ENCODE measurements around the gene CBARP.

CBARP gene

DNA sequence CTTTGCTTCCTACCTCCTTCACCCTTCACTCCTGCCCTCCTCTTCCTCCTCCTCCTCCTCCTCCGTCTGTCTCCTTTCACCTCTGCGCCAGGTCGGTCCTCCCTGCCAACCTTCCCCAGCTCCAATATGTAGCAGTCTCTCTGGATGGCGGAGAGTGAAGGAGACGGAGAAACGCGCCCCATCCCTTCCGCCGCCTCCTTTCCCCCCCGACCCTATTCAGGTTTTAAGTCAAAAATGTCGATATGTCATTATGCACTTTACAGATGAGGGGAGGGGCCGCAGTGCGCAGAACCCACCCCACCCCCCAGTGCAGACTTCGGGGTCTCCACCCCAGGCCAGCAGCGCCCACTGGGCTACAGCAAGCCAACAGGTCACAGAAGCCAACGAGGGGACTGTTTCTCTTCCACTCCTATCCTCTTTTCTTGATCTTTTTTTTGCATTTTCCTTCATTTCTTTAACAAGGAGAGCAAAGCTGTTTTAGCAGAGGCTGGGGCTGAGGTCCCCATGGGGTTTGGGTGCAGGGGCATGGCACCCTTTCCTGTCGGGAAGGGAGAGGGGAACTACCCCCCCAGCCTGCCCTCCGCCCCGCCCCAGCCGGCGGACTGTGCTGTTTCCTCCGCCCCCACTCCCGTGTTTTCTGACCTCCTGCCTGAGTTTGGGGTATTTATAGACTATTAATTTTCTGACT, 19.8 kb upstream of the CBARP start:
- no peak for DNase-seq (ENCODE audit: low spot score)
- TF ChIP-seq, protein P1, sequence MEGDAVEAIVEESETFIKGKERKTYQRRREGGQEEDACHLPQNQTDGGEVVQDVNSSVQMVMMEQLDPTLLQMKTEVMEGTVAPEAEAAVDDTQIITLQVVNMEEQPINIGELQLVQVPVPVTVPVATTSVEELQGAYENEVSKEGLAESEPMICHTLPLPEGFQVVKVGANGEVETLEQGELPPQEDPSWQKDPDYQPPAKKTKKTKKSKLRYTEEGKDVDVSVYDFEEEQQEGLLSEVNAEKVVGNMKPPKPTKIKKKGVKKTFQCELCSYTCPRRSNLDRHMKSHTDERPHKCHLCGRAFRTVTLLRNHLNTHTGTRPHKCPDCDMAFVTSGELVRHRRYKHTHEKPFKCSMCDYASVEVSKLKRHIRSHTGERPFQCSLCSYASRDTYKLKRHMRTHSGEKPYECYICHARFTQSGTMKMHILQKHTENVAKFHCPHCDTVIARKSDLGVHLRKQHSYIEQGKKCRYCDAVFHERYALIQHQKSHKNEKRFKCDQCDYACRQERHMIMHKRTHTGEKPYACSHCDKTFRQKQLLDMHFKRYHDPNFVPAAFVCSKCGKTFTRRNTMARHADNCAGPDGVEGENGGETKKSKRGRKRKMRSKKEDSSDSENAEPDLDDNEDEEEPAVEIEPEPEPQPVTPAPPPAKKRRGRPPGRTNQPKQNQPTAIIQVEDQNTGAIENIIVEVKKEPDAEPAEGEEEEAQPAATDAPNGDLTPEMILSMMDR (IDR thresholded peaks at IDR 0.05; ENCODE audit: poor library complexity, severe bottlenecking), result no peak
- Histone ChIP-seq H3K4me3 (ENCODE audit: severe bottlenecking) (no peak overlapping the region), H3K27me3 (ENCODE audit: insufficient read depth, poor library complexity, severe bottlenecking) (no peaks in the 10 kb centered on the region), H3K4me1 (ENCODE audit: insufficient read depth, poor library complexity, severe bottlenecking) (peaks cover 42% of the 10 kb centered on the region), H3K27ac (ENCODE audit: poor library complexity, severe bottlenecking) (peak overlapping the region; percentile 97), H3K9me3 (ENCODE audit: severe bottlenecking) (no peaks in the 10 kb centered on the region), H3K36me3 (ENCODE audit: low read depth) (peaks cover 52% of the 10 kb centered on the region)
- no peak for ATAC-seq (ENCODE audit: low read depth)

DNA sequence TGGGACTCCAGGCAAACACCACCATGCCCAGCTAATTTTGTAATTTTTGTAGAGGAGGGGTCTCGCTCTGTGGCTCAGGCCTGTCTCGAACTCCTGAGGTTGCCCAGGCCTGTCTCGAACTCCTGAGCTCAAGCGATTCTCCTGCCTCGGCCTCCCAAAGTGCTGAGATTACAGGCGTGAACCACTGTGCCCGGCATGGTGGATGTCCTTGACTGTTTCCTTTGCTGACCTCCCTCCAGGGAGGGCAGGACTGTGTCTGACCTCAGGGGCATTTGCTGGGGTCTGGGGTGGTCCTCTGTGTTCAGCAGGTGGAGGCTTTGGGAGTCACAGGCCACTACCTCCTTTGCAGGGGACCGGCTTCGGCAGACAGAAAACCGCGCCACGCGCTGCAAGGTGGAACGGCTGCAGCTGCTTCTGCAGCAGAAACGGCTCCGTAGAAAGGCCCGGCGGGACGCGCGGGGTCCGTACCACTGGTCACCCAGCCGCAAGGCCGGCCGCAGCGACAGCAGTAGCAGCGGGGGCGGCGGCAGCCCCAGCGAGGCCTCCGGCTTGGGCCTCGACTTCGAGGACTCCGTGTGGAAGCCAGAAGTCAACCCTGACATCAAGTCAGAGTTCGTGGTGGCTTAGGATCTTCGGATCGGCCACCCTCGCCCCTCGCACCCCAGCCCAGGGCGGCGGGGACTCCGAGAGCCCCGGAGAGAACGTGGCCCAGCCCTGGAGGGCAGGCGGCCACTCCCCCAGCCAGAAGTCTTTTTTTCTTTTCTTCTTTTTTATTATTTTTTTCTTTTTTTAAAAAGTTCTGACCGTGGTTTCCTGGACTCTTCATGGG, 19.1 kb upstream of the CBARP start:
- TF ChIP-seq, protein P1 (IDR thresholded peaks at IDR 0.05; ENCODE audit: poor library complexity, severe bottlenecking), result no peak
- H3K4me1 ChIP-seq (ENCODE audit: insufficient read depth, poor library complexity, severe bottlenecking), result peaks cover 42% of the 10 kb centered on the region
- no peak for ATAC-seq (ENCODE audit: low read depth)
- H3K27ac ChIP-seq (ENCODE audit: poor library complexity, severe bottlenecking), result peak overlapping the region; percentile 97
- DNase-seq (ENCODE audit: low spot score), result no peak
- peaks cover 57% of the 10 kb centered on the region for H3K36me3 ChIP-seq (ENCODE audit: low read depth)
- no peaks in the 10 kb centered on the region for H3K9me3 ChIP-seq (ENCODE audit: severe bottlenecking)
- H3K4me3 ChIP-seq (ENCODE audit: severe bottlenecking), result no peak overlapping the region
- no peaks in the 10 kb centered on the region for H3K27me3 ChIP-seq (ENCODE audit: insufficient read depth, poor library complexity, severe bottlenecking)

DNA sequence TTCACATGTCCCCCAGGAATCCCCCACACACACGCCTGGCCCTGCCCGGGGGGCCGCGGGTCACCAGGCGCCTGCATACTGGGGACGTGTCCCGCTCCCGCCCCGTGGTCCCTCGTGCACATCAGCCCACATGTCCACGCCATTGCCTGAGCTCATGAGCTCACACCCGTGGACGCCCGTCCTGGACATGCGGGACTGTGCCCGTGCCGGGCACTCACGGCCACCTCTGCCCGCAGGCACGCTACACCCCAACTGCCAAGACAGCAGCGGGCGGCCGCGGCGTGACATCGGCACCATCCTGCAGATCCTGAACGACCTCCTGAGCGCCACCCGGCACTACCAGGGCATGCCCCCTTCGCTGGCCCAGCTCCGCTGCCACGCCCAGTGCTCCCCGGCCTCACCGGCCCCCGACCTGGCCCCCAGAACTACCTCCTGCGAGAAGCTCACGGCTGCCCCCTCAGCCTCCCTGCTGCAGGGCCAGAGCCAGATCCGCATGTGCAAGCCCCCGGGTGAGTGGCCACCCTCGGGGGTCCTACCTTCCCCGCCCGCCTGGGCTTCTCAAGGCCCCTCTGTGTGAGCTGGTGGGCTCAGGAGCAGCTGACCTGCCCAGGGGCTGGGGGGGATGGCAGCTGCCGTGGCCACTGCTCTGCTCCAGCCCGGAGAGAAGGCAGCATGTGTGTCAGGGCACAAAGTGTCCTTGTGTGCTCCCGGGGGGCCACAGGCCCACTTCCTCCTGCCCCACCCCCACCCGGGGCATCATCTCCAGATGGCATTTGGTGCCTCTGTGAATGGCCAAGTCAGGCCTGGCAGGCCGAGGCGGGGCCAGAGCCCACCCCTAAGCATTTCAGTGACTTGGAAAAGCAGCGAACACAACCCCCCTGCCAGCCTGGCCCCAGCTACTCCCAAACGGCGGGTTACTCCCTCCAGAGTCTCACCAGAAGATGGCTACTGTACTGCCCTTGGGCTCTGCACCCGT, 17.7 kb upstream of the CBARP start:
- Histone ChIP-seq H3K36me3 (ENCODE audit: low read depth) (peaks cover 69% of the 10 kb centered on the region), H3K4me3 (ENCODE audit: severe bottlenecking) (no peak overlapping the region), H3K9me3 (ENCODE audit: severe bottlenecking) (no peaks in the 10 kb centered on the region), H3K27ac (ENCODE audit: poor library complexity, severe bottlenecking) (peak overlapping the region; percentile 97), H3K27me3 (ENCODE audit: insufficient read depth, poor library complexity, severe bottlenecking) (no peaks in the 10 kb centered on the region), H3K4me1 (ENCODE audit: insufficient read depth, poor library complexity, severe bottlenecking) (peaks cover 40% of the 10 kb centered on the region)
- TF ChIP-seq, protein P1 (IDR thresholded peaks at IDR 0.05; ENCODE audit: poor library complexity, severe bottlenecking), result no peak
- DNase-seq (ENCODE audit: low spot score) (no peak), ATAC-seq (ENCODE audit: low read depth) (no peak)

DNA sequence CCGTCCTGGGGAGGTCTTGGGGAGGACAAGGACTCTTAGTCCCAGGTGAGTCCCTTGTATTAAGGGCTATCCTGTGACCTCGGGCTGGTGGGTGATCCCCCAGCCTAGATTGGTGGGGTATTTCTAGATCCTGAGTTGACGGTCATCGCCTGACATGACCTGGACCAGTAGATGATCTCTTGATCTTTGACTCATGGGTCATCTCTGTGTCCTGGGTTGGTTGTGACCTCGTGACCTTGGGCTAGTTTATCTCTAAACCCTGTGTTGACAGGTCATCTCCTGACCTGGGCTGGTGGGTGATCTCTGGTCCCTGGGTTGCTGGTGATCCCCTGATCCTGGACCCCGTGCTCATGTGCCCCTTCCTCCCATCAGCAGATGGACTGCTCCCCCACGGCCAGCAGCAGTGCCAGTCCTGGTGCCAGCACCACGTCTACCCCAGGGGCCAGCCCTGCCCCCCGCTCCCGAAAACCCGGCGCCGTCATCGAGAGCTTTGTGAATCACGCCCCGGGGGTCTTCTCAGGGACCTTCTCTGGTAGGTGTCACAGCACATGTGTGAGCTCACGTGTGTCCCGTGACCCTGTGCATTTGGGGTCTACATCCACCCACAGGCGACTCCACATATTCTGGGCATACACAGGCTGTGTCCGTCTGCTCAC, 16.9 kb upstream of the CBARP start:
- no peak for ATAC-seq (ENCODE audit: low read depth)
- DNase-seq (ENCODE audit: low spot score), result no peak
- H3K36me3 ChIP-seq (ENCODE audit: low read depth), result peaks cover 73% of the 10 kb centered on the region
- H3K27me3 ChIP-seq (ENCODE audit: insufficient read depth, poor library complexity, severe bottlenecking), result no peaks in the 10 kb centered on the region
- H3K27ac ChIP-seq (ENCODE audit: poor library complexity, severe bottlenecking), result peak overlapping the region; percentile 97
- no peaks in the 10 kb centered on the region for H3K9me3 ChIP-seq (ENCODE audit: severe bottlenecking)
- peaks cover 32% of the 10 kb centered on the region for H3K4me1 ChIP-seq (ENCODE audit: insufficient read depth, poor library complexity, severe bottlenecking)
- H3K4me3 ChIP-seq (ENCODE audit: severe bottlenecking), result no peak overlapping the region
- TF ChIP-seq, protein P1 (IDR thresholded peaks at IDR 0.05; ENCODE audit: poor library complexity, severe bottlenecking), result no peak
